Thyroid gland (tissue), 4 donors: ENCODE data around the gene TTC34. TPM values are rescaled to one million over a fixed set of nuclear protein-coding genes. Genes with fewer than 3 reads are reported as not detected.

Experiments
- DNase-seq, 2 donors: peaks; one replicate each; pipeline ENCODE4 v3.0.0-alpha.2; 2019
- H3K27ac ChIP-seq, 3 donors: fragments of 200-600 bp; sonication (generic); 1 replicate in 2 of 3; 2 replicates in 1 of 3; pipeline ENCODE4 v1.5.1; 2016 to 2019; ENCODE audit warnings: mild to moderate bottlenecking in 1 of 3, moderate library complexity in 1 of 3
- H3K27me3 ChIP-seq: fragments of 200-600 bp; sonication (generic); one replicate; pipeline ENCODE4 v1.5.1; 2019
- H3K36me3 ChIP-seq, 2 donors: fragments of 200-600 bp; sonication (generic); one replicate each; pipeline ENCODE4 v1.5.1; 2016 to 2019
- H3K4me1 ChIP-seq, 2 donors: fragments of 200-600 bp; sonication (generic); one replicate each; pipeline ENCODE4 v1.5.1; 2017 to 2019
- H3K4me3 ChIP-seq, 3 donors: fragments of 200-600 bp; sonication (generic); replicated peaks in 1 of 3; 1 replicate in 2 of 3; 2 replicates in 1 of 3; pipeline ENCODE4 v1.5.1; 2016; ENCODE audit warnings: mild to moderate bottlenecking in 1 of 3
- H3K9me3 ChIP-seq: fragments of 200-600 bp; sonication (generic); one replicate; pipeline ENCODE4 v1.5.1; 2017
- POLR2A ChIP-seq, 2 donors: fragments of 450-650 bp; IDR thresholded peaks; one replicate each; pipeline ENCODE4 v1.6.1; 2017; ENCODE audit warnings: antibody characterized with exemption in 2 of 2, mild to moderate bottlenecking in 2 of 2, moderate library complexity in 1 of 2
- WGBS, 2 donors: methylation state at CpG; one replicate each; pipeline ENCODE4 v1.1.5; 2017; 5-methylcytosine and 5-hydroxymethylcytosine counted together
- intact Hi-C: fragments of 100-400 bp; cut with DNase I; formaldehyde crosslinking; loops from one replicate; pipeline ENCODE4 v1.15.1; 2023
- total RNA-seq, 4 donors: library from RNA; depleted of rRNA; stranded (reverse); fragments of >200 nt; gene quantifications; one replicate each; pipeline ENCODE4 v1.2.3, GENCODE V29; 2016
- TF ChIP-seq, protein P1 (sequence below), 6 experiments: fragments of 200-600 bp in 3 of 6; fragments of 450-650 bp in 3 of 6; sonication (generic) in 3 of 6; IDR thresholded peaks; one replicate each; pipeline ENCODE4 v1.5.1; 2016 to 2019; ENCODE audit warnings: antibody characterized with exemption in 6 of 6, mild to moderate bottlenecking in 2 of 6, inconsistent platforms in 1 of 6, moderate library complexity in 1 of 6

The TTC34 gene
- total RNA-seq, 4 donors from 2014 or later = 0.81 to 2.2 (median 1.9) TPM

DNA sequence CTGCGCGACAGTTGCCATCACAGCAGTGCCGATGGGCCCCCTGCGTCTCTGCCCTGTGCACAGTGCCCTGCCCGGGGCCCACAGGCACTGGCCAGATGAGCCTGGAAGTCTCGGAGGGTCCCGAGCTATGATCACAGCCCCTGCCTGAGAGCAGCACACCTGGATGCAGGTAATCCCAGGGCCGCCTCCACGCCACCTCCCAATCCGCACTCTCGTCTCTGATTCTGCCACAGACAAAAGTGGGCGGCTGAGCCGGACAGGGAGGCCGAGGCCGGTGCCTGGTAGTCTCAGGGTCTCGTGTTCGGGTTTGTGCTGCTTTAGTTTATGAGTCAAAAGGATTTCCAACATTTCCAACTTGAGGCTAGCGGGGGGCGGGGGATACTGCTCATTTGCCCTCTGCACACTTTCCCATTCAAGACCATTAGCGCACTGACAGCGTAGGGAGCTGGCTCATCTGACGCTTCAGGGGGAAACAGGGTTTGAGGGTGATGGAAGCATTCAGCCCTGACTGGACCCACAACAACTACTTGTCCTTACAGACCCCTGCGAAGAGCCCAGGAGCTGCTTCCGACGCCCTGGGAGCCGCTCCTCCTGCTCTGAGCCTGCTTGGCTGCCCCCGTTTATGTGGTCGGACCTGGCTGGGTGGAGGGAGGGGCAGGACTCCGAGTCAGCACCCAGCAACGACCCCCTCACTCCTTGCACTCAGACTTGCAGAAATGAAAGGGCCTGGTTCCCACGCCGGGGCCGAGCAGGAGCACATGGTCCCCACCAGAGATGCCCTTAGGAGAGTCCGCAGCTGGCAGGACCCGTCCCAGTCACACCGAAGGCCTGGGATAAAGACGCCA is 1.8 kb upstream of the TTC34 start:
- Histone ChIP-seq H3K9me3 (no peaks in the 10 kb centered on the region), H3K4me1 (peaks cover 13 to 30% of the 10 kb centered on the region in 2 donors), H3K27ac (no peak overlapping the region), H3K36me3 (no peaks in the 10 kb centered on the region), H3K4me3 (no peak overlapping the region), H3K27me3 (no peaks in the 10 kb centered on the region)
- no peak for DNase-seq
- WGBS, 2 donors = 81 to 84% methylated on average over 26 to 30 of the region's 37 CpGs
- TF ChIP-seq, protein P1, sequence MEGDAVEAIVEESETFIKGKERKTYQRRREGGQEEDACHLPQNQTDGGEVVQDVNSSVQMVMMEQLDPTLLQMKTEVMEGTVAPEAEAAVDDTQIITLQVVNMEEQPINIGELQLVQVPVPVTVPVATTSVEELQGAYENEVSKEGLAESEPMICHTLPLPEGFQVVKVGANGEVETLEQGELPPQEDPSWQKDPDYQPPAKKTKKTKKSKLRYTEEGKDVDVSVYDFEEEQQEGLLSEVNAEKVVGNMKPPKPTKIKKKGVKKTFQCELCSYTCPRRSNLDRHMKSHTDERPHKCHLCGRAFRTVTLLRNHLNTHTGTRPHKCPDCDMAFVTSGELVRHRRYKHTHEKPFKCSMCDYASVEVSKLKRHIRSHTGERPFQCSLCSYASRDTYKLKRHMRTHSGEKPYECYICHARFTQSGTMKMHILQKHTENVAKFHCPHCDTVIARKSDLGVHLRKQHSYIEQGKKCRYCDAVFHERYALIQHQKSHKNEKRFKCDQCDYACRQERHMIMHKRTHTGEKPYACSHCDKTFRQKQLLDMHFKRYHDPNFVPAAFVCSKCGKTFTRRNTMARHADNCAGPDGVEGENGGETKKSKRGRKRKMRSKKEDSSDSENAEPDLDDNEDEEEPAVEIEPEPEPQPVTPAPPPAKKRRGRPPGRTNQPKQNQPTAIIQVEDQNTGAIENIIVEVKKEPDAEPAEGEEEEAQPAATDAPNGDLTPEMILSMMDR (IDR thresholded peaks at IDR 0.05) = no peak
- intact Hi-C loops = no loop called here

DNA sequence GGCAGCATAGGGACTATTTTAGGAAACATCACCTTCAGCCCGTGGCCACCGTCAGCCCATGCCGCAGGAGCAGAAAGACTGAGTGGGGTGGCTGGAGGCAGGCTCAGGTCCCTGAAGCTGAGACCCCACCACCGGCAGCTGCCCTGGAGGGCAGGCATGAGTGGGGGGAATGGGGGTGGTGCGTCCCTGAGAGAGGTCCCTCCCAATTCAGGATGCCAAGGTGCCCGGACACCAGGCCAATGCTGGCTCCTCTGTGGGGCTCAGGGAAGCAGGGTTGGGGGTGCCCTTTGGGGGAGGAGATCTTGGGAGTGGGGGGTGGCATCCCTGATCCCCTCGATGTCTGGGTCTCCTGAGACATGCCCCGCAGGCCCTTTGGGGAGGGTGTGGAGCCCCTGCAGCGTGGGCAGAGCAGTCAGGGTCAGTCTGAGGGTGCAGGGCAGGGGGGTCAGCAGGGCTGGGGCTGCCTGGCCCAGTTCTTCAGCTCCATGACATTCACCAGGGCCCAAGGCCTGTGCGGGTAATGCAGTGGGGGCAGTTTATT is 998 bp upstream of the TTC34 start:
- intact Hi-C loops = no loop called here
- Histone ChIP-seq H3K27me3 (no peaks in the 10 kb centered on the region), H3K4me3 (no peak overlapping the region), H3K9me3 (no peaks in the 10 kb centered on the region), H3K4me1 (peaks cover 13 to 22% of the 10 kb centered on the region in 2 donors), H3K36me3 (no peaks in the 10 kb centered on the region), H3K27ac (no peak overlapping the region)
- WGBS, 2 donors = 88 to 92% methylated on average over 6 to 7 of the region's 10 CpGs
- no peak for DNase-seq
- no peak for TF ChIP-seq POLR2A (IDR thresholded peaks at IDR 0.05)
- TF ChIP-seq, protein P1 (IDR thresholded peaks at IDR 0.05) = no peak

DNA sequence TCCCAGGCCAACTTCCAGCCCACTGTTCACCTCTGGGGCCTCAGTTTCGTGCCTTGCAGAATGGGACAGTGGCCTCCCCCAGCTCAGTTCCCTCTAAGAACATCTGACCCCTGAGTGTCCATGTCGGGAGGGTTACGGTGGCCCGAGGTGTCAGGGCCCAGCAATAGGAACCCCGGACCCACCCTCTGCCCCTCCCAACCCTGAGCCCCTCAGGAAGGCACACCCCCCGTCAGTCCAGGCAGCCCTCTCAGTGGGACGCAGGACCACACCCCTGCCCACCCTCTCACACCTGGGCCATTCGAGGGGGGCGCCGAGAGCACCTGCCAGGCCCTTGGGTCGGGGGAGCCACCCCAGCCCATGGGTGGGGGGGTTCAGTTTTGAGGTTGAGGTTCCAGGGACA is 447 bp downstream of the TTC34 start:
- 89 to 100% methylated on average over 1 to 9 of the region's 11 CpGs for WGBS, 2 donors
- H3K4me1 ChIP-seq = peaks cover 13 to 22% of the 10 kb centered on the region in 2 donors
- no peaks in the 10 kb centered on the region for H3K36me3 ChIP-seq
- no peaks in the 10 kb centered on the region for H3K27me3 ChIP-seq
- no peak for DNase-seq
- TF ChIP-seq, protein P1 (IDR thresholded peaks at IDR 0.05) = no peak
- TF ChIP-seq POLR2A (IDR thresholded peaks at IDR 0.05) = no peak
- intact Hi-C loops = no loop called here
- H3K27ac ChIP-seq = no peak overlapping the region
- H3K4me3 ChIP-seq = no peak overlapping the region
- H3K9me3 ChIP-seq = no peaks in the 10 kb centered on the region

DNA sequence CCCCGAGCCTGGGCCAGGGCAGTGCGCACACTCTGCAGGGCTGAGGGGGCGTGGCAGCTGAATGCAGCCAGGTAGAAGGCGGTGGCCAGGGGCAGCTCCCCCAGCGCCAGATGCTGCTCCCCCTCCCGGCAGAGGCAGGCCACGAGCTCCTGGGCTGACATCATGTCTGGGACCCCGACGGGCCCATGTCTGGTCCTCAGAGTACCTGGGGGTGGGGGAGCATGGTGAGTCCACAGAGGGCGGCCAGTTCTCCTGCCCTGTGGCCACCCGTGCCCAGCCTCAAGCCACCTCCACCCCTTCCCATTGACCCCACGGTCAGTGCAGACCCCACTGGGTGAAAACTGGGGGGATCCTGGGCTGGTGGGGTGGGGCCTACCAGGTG is 838 bp downstream of the TTC34 start:
- H3K27me3 ChIP-seq = no peaks in the 10 kb centered on the region
- peaks cover 13 to 22% of the 10 kb centered on the region in 2 donors for H3K4me1 ChIP-seq
- H3K4me3 ChIP-seq = no peak overlapping the region
- TF ChIP-seq, protein P1 (IDR thresholded peaks at IDR 0.05) = no peak
- no peak for TF ChIP-seq POLR2A (IDR thresholded peaks at IDR 0.05)
- H3K27ac ChIP-seq = no peak overlapping the region
- intact Hi-C loops = no loop called here
- no peaks in the 10 kb centered on the region for H3K36me3 ChIP-seq
- DNase-seq = no peak
- WGBS, 2 donors = 92% methylated on average over 10 of the region's 12 CpGs; no CpG with 5 or more reads in 1 of the 2 donors
- H3K9me3 ChIP-seq = no peaks in the 10 kb centered on the region
